ENCODE measurements around the gene TNXB. TPM values are rescaled to one million over a fixed set of nuclear protein-coding genes. Genes with fewer than 3 reads are reported as not detected.

The TNXB gene
- total and polyA plus RNA-seq, 7 experiments from 2014 or later, result 0.43 to 17.2 (median 12.5) TPM; not detected in 1

- Histone ChIP-seq H3K4me1 (ENCODE audit: control insufficient read depth in 2 of 2, insufficient read depth in 2 of 2, low read length in 2 of 2) (peaks cover 33% of the 10 kb centered on the region in 2 donors), H3K4me3 (ENCODE audit: low read length) (peak overlapping the region; percentile 96), H3K27ac (ENCODE audit: low read depth, low read length) (peak overlapping the region; percentile 92), H3K9me3 (ENCODE audit: control insufficient read depth in 2 of 3, low read length in 3 of 3) (no peaks in the 10 kb centered on the region), H3K36me3 (ENCODE audit: control insufficient read depth in 2 of 3, insufficient read depth in 3 of 3, low read length in 3 of 3) (peaks cover 7 to 40% (median 9%) of the 10 kb centered on the region in 3 experiments), H3K27me3 (ENCODE audit: control insufficient read depth in 2 of 2, insufficient read depth in 2 of 2, low read length in 2 of 2) (no peaks in the 10 kb centered on the region)
- intact Hi-C loops (cut with micrococcal nuclease), result loop anchor here (5.0 kb wide), 3 partner anchors 715 to 1265 kb away; partner anchors contain the start of genes KIFC1 (in 1 of the 2) and PSMB8 (in 1 of the 2)
- Mint-ChIP-seq H3K27me3 (peaks cover 0 to 3% (median 0%) of the 10 kb centered on the region in 5 donors), H3K4me3 (peak overlapping the region; percentile 96 to 100 (median 98)), H3K9me3 (peaks cover 0 to 2% (median 0%) of the 10 kb centered on the region in 11 donors), H3K36me3 (peaks cover 4 to 24% (median 17%) of the 10 kb centered on the region in 5 donors), H3K4me1 (peaks cover 38 to 66% (median 53%) of the 10 kb centered on the region in 7 donors), H3K27ac (peak overlapping the region; percentile 83 to 98 (median 97))
- ChIA-PET CTCF (interaction anchor here (0.6 to 1.2 kb wide), 4 partner anchors 67 to 1348 kb away, joined by 3 to 4 read pairs (median 4); no protein-coding TSS in a partner anchor), POLR2A (interaction anchor here (1.3 to 5.1 kb wide), 6 partner anchors 8 to 844 kb away, joined by 3 to 79 read pairs (median 15); partner anchors contain the start of genes AGPAT1, GPSM3, PBX2 and RNF5)
- DNase-seq, result no peak
- no peak for ATAC-seq
Observed at GRCh38 chr6:32127409-32127716, 18.2 kb upstream of the TNXB start.

- Histone ChIP-seq H3K9me3 (ENCODE audit: control insufficient read depth in 2 of 3, low read length in 3 of 3) (no peaks in the 10 kb centered on the region), H3K27ac (ENCODE audit: low read depth, low read length) (peak overlapping the region; percentile 92), H3K36me3 (ENCODE audit: control insufficient read depth in 2 of 3, insufficient read depth in 3 of 3, low read length in 3 of 3) (peaks cover 12 to 45% (median 13%) of the 10 kb centered on the region in 3 experiments), H3K4me1 (ENCODE audit: control insufficient read depth in 2 of 2, insufficient read depth in 2 of 2, low read length in 2 of 2) (peaks cover 33% of the 10 kb centered on the region in 2 donors), H3K4me3 (ENCODE audit: low read length) (peak overlapping the region; percentile 96), H3K27me3 (ENCODE audit: control insufficient read depth in 2 of 2, insufficient read depth in 2 of 2, low read length in 2 of 2) (no peaks in the 10 kb centered on the region)
- H3K9me3 Mint-ChIP-seq, result peaks cover 0 to 2% (median 0%) of the 10 kb centered on the region in 11 donors
- ATAC-seq (no peak), DNase-seq (no peak)
- H3K27me3 Mint-ChIP-seq, result no peaks in the 10 kb centered on the region
- peak overlapping the region; percentile 96 to 100 (median 98) for H3K4me3 Mint-ChIP-seq
- intact Hi-C loops (cut with micrococcal nuclease), result loop anchor here (5.0 kb wide), 3 partner anchors 715 to 1265 kb away; partner anchors contain the start of genes KIFC1 (in 1 of the 2) and PSMB8 (in 1 of the 2)
- POLR2A ChIA-PET, result interaction anchor here (1.3 to 5.1 kb wide), 5 partner anchors 8 to 844 kb away, joined by 3 to 79 read pairs (median 21); partner anchors contain the start of genes AGPAT1, GPSM3, PBX2 and RNF5
- CTCF ChIA-PET, result interaction anchor here (0.6 to 1.2 kb wide), 2 partner anchors 71 to 1348 kb away, joined by 3 to 4 read pairs; no protein-coding TSS in a partner anchor
- peak overlapping the region in 8 of 9 donors; percentile 83 to 98 (median 97) for H3K27ac Mint-ChIP-seq
- H3K4me1 Mint-ChIP-seq, result peaks cover 38 to 66% (median 53%) of the 10 kb centered on the region in 7 donors
- H3K36me3 Mint-ChIP-seq, result peaks cover 7 to 28% (median 21%) of the 10 kb centered on the region in 5 donors
Observed at GRCh38 chr6:32126880-32127279, 17.7 kb upstream of the TNXB start.

GRCh38 chr6:32123681-32124080, 14.5 kb upstream of the TNXB start:
- no peaks in the 10 kb centered on the region for H3K9me3 Mint-ChIP-seq
- ChIA-PET CTCF (no interaction called here), POLR2A (no interaction called here)
- Histone ChIP-seq H3K27ac (ENCODE audit: low read depth, low read length) (no peak overlapping the region), H3K9me3 (ENCODE audit: control insufficient read depth in 2 of 3, low read length in 3 of 3) (no peaks in the 10 kb centered on the region), H3K27me3 (ENCODE audit: control insufficient read depth in 2 of 2, insufficient read depth in 2 of 2, low read length in 2 of 2) (no peaks in the 10 kb centered on the region), H3K4me1 (ENCODE audit: control insufficient read depth in 2 of 2, insufficient read depth in 2 of 2, low read length in 2 of 2) (peaks cover 19 to 21% of the 10 kb centered on the region in 2 donors), H3K4me3 (ENCODE audit: low read length) (no peak overlapping the region), H3K36me3 (ENCODE audit: control insufficient read depth in 2 of 3, insufficient read depth in 3 of 3, low read length in 3 of 3) (peaks cover 17 to 70% (median 24%) of the 10 kb centered on the region in 3 experiments)
- peak overlapping the region in 1 of 9 donors; percentile 16 for H3K27ac Mint-ChIP-seq
- H3K4me1 Mint-ChIP-seq, result peaks cover 33 to 54% (median 46%) of the 10 kb centered on the region in 7 donors
- ATAC-seq (no peak), DNase-seq (no peak)
- intact Hi-C loops (cut with micrococcal nuclease), result no loop called here
- peaks cover 7 to 47% (median 31%) of the 10 kb centered on the region in 5 donors for H3K36me3 Mint-ChIP-seq
- H3K27me3 Mint-ChIP-seq, result no peaks in the 10 kb centered on the region
- H3K4me3 Mint-ChIP-seq, result peak overlapping the region in 1 of 10 donors; percentile 53

DNA sequence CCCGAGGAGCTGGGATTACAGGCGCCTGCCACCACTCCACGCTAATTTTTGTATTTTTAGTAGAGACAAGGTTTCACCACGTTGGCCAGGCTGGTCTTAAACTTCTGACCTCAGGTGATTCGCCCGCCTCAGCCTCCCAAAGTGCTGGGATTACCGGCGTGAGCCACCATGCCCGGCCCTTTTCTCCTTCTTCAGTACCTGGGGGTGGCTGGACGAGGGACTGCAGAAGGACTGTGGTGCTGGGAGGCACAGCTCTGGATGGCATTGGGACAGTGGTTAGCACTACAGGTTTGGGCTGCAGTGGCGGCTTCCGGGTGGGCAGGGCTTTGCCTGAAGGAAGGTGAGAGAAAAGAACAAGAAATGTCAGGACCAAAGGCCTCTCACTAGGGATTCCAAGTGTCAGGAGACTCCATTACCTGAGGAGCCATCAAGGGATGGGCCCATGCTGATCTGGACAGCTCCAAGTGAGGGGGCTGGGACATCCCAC, 11.5 kb upstream of the TNXB start:
- Histone ChIP-seq H3K27me3 (ENCODE audit: control insufficient read depth in 2 of 2, insufficient read depth in 2 of 2, low read length in 2 of 2) (no peaks in the 10 kb centered on the region), H3K4me1 (ENCODE audit: control insufficient read depth in 2 of 2, insufficient read depth in 2 of 2, low read length in 2 of 2) (no peaks in the 10 kb centered on the region), H3K27ac (ENCODE audit: low read depth, low read length) (no peak overlapping the region), H3K36me3 (ENCODE audit: control insufficient read depth in 2 of 3, insufficient read depth in 3 of 3, low read length in 3 of 3) (peaks cover 24 to 86% (median 29%) of the 10 kb centered on the region in 3 experiments), H3K4me3 (ENCODE audit: low read length) (no peak overlapping the region), H3K9me3 (ENCODE audit: control insufficient read depth in 2 of 3, low read length in 3 of 3) (no peaks in the 10 kb centered on the region)
- Mint-ChIP-seq H3K9me3 (no peaks in the 10 kb centered on the region), H3K36me3 (peaks cover 7 to 50% (median 22%) of the 10 kb centered on the region in 5 donors), H3K4me1 (peaks cover 13 to 27% (median 23%) of the 10 kb centered on the region in 7 donors), H3K4me3 (no peak overlapping the region), H3K27me3 (no peaks in the 10 kb centered on the region), H3K27ac (peak overlapping the region in 2 of 9 donors; percentile 17 to 49)
- DNase-seq, result no peak
- intact Hi-C loops (cut with micrococcal nuclease), result no loop called here
- ATAC-seq, result no peak
- POLR2A ChIA-PET, result no interaction called here
- CTCF ChIA-PET, result interaction anchor here (0.7 kb wide), 1 partner anchor 125 kb away, joined by 4 read pairs; no protein-coding TSS in a partner anchor

- Histone ChIP-seq H3K4me1 (ENCODE audit: control insufficient read depth in 2 of 2, insufficient read depth in 2 of 2, low read length in 2 of 2) (no peaks in the 10 kb centered on the region), H3K36me3 (ENCODE audit: control insufficient read depth in 2 of 3, insufficient read depth in 3 of 3, low read length in 3 of 3) (peaks cover 23 to 86% (median 29%) of the 10 kb centered on the region in 3 experiments), H3K4me3 (ENCODE audit: low read length) (no peak overlapping the region), H3K27ac (ENCODE audit: low read depth, low read length) (no peak overlapping the region), H3K9me3 (ENCODE audit: control insufficient read depth in 2 of 3, low read length in 3 of 3) (no peaks in the 10 kb centered on the region), H3K27me3 (ENCODE audit: control insufficient read depth in 2 of 2, insufficient read depth in 2 of 2, low read length in 2 of 2) (no peaks in the 10 kb centered on the region)
- intact Hi-C loops (cut with micrococcal nuclease), result loop anchor here (1.0 to 2.0 kb wide), 6 partner anchors 9 to 126 kb away; partner anchors contain the start of genes PPT2 (in 2 of the 2), ATF6B (in 1 of the 2) and PBX2 (in 1 of the 2)
- Mint-ChIP-seq H3K27me3 (no peaks in the 10 kb centered on the region), H3K36me3 (peaks cover 3 to 49% (median 16%) of the 10 kb centered on the region in 5 donors), H3K4me3 (no peak overlapping the region), H3K4me1 (peaks cover 5 to 24% (median 18%) of the 10 kb centered on the region in 7 donors), H3K9me3 (no peaks in the 10 kb centered on the region), H3K27ac (peak overlapping the region in 8 of 9 donors; percentile 10 to 81 (median 68))
- ATAC-seq, result peak; percentile 89
- ChIA-PET POLR2A (interaction anchor here (0.9 to 1.4 kb wide), 5 partner anchors 8 to 77 kb away, joined by 3 to 6 read pairs (median 4); partner anchors contain the start of genes ATF6B, FKBPL and GPSM3), CTCF (interaction anchor here (0.9 to 1.8 kb wide), 10 partner anchors 8 to 295 kb away, joined by 3 to 15 read pairs (median 4); partner anchors contain the start of genes ATF6B, EGFL8 and GPSM3)
- DNase-seq, result peak; percentile 50 to 73 (median 62)
Observed at GRCh38 chr6:32118782-32119628, 9.9 kb upstream of the TNXB start.

- Mint-ChIP-seq H3K4me1 (peaks cover 9 to 20% (median 13%) of the 10 kb centered on the region in 7 donors), H3K27ac (no peak overlapping the region), H3K27me3 (no peaks in the 10 kb centered on the region), H3K4me3 (no peak overlapping the region), H3K36me3 (peaks cover 3 to 48% (median 16%) of the 10 kb centered on the region in 5 donors), H3K9me3 (no peaks in the 10 kb centered on the region)
- ChIA-PET CTCF (interaction anchor here (0.8 to 1.4 kb wide), 4 partner anchors 12 to 47 kb away, joined by 3 to 4 read pairs (median 3); partner anchors contain the start of gene EGFL8), POLR2A (no interaction called here)
- no peaks in the 10 kb centered on the region for H3K4me1 ChIP-seq (ENCODE audit: control insufficient read depth in 2 of 2, insufficient read depth in 2 of 2, low read length in 2 of 2)
- no peaks in the 10 kb centered on the region for H3K27me3 ChIP-seq (ENCODE audit: control insufficient read depth in 2 of 2, insufficient read depth in 2 of 2, low read length in 2 of 2)
- H3K36me3 ChIP-seq (ENCODE audit: control insufficient read depth in 2 of 3, insufficient read depth in 3 of 3, low read length in 3 of 3), result peaks cover 23 to 74% (median 29%) of the 10 kb centered on the region in 3 experiments
- H3K4me3 ChIP-seq (ENCODE audit: low read length), result no peak overlapping the region
- ATAC-seq (no peak), DNase-seq (no peak)
- no peaks in the 10 kb centered on the region for H3K9me3 ChIP-seq (ENCODE audit: control insufficient read depth in 2 of 3, low read length in 3 of 3)
- intact Hi-C loops (cut with micrococcal nuclease), result no loop called here
- H3K27ac ChIP-seq (ENCODE audit: low read depth, low read length), result no peak overlapping the region
Observed at GRCh38 chr6:32117461-32117860, 8.3 kb upstream of the TNXB start.

All from naive thymus-derived CD4-positive, alpha-beta T cell (primary cell).